ENCODE data around the gene PEAK1.

GRCh38 chr15:77342807-77343206, 77.1 kb downstream of the PEAK1 start:
- TF ChIP-seq POLR2A (IDR thresholded peaks at IDR 0.05) (no peak), CTCF (IDR thresholded peaks at IDR 0.05) (no peak), POLR2AphosphoS5 (IDR thresholded peaks at IDR 0.05; ENCODE audit: insufficient read depth in 1 of 2, low read depth in 1 of 2) (no peak)

All from vagina (tissue), 2 donors.